ENCODE measurements around the gene PEG3.

PEG3 gene

DNA sequence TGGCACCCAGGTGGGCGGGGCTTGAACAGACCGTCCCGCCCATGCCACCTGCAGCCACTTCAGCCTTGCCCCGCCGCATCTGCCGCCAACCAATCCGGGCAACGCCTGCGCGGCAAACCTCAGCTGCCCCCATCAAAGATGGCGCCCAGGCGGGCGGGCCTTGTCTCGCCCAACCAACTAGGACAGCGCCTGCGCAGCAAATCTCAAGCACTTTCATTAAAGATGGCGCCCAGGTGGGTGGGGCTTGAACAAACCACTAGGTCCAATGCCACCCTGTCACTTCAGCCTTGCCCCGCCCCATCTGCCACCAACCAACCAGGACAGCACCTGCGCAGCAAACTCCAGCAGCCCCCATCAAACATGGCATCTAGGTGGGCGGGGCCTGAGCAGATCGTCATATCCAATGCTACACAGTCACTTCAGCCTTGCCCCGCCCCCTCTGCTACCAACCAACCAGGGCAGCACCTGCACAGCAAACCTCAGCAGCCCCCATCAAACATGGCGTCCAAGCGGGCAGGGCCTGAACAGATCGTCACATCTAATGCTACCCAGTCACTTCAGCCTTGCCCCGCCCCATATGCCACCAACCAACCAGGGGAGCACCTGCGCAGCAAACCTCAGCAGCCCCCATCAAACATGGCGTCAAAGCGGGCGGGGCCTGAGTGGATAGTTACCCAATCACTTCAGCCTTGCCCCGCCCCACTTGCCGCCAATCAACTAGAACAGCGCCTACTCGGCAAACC is 1.4 kb downstream of the PEG3 start:
- peak; percentile 98 for DNase-seq

DNA sequence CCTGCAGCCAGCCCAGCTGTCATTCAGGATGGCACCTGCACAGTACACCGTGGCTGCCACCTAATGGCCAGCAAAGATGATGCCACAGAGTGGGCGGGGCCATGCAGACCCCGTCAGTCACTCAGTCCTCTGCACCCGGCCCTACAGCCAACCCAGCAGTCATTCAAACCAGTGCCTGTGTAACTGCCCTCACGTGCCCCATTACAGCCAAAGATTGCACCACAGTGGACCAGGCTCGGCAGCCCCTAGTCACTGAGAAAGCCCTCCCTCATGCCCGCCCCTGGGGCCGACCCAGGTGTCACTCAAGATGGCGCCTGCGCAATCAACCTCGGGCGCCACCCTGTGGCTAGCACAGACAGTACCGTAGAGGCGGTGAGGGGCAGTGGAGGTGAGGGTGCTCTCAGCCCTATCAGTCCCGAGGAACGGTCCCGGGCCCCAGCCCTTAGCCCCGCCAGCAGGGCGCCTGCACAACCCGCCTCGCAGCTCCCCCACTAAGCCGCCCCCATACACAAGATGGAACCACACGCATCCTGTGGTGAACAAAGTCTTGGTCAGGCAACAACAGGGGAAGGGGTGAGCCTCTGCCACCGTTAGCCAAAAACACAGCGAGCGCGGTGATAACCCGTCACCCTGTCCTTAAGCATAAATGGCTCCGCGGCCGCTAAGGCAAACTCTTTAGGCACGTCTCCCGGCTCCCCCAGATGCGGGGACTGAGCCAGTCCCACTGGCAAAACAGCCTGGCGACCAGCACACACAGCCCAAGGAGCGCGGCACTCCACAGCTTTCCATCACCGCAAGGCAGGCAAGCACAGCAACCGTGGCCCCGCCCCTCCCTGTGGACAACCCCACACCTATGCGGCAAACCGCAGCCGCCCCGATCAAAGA is 2.3 kb downstream of the PEG3 start:
- DNase-seq = peak; percentile 86

DNA sequence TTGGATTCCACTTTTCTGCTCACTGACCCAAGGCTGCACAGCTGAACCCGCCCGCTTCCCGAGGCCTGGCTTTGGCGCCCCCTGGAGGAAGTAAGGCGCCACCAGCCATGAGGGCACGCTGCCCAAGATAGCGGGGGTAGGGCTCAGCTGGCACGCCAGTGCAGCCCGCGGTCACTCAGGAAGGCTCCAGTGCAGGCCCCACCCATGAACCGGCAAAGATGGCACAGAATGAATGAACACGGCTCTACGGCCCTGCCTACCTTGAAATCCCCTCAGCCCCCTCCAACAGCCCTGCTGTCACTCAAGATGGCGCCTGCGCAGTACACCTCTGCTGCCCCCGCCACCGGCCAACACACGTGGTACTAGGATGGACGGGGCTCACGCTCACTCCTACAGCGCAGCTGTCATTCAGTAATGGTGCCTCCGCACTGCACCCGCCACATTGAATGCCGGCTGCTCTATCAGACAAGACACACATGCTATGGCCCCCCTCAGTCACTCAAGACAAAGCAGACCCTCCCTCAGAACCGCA is 3.0 kb downstream of the PEG3 start:
- peak; percentile 90 for DNase-seq

DNA sequence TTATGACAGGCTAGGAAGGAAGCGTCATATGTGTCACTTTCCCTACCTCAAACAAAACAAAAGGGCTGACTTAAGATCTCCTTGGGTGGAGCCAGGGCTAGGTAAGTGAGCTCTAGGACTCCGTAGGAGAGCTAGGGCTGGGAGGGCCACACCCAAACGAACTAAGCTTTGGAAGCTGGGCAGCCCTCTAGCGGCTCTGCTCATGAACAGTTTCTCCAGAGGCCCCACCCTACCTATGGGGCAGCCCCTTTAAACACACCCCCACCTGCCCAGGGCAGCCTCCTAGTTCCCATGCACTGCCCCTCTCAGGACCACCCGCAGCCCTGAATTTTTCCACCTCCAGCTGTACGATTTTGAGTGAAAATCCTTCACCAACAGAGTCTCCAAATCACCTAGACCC is 3.5 kb downstream of the PEG3 start:
- DNase-seq = no peak

DNA sequence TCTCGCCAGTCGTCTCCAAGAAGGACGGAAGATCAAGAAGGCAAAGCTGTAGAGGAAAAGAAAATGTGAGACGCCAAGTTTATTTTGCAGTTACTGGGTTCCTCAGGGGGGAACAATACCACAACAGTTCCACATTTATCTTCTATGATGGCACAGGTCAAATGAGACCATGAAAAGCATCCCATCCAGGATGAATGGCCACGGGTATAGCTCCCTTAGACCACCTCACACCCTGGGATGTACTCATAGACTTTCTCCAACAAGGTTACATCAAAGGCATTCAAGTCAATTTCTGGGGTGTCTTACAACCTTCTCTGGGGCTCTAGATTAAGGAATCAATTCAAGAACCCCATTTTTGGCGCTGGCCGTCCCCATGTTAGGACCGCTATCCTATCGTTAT is 4.5 kb downstream of the PEG3 start:
- DNase-seq = no peak

DNA sequence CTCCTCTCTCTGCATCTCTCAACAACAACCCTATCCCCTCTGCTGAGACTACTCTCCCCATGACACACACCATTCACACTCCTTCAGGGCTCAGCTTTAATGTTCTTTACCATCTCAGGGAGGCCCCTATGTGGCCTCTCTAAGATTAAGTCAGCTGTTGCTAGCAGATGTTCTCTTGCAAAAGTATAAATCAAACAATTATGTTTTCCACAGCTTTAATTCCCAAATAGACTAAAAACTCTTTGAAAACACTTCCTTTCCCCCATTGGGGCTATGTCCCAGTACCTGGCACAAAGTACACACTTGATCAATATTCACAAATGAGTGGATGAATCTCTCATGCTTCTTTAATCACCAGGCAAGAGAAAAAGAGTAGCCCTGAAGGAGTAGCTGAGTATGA is 5.1 kb downstream of the PEG3 start:
- no peak for DNase-seq

DNA sequence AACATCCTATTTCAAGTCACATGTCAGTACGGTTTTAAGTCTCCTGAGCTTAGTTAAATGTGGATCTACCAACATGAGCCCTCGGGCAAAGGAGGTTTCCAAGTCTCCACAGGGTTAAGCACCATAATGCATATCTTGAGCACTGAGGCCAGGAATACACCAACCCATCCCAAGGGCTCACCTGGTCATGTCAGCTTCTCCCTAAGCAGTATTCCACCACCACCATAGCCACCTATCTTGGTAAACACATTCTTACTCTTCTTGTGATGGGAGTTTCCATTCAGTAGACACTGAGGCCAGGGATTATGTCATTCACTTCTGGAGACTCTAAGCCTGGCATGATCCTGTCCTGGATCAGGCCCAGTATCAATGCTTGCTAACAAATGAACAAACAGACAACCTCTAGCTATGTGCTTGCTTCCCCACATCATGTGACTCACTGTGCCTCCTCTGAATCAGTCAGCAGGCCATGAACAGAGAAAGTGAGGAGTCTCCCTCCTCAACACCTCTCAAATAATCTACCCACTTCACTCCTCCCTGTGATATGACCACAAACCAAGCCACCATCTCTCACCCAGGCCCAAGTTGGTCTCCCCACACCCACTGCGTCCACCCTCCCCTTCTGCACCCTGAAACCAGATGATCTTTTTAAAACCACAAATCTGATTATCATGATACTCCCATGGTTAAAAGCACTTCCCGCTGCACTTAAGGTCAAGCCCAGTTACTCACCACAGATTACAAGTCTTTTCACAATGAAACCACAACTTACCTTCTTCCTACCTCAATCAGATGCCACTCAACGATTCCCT is 5.8 kb downstream of the PEG3 start:
- no peak for DNase-seq

DNA sequence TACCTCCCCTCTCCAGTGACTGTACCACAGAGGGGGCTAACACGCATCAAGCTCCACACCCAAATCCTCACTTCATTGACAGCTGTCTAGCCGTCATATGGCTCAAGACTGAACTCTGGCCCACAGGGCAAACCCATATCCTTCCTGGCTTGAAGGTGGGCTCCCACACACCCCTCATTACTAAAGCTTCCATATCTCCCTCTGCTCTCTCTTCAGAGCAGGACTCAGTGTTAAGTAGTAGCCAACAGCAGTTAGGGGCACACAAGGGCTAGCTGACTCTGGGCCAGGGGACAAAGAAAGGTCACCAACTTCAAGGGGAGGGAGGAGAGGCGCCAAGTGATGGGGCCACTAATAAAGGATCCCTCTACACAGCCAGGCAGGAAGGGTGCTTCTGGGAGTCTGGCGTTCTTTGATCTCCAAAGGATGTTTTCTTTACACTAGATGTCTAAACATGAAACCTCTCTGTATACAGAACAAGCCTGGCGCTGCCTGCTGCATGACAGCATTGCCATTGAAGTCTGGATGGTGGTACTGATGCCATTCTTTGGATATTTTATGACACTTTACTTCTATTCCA is 8.1 kb downstream of the PEG3 start:
- DNase-seq = no peak

DNA sequence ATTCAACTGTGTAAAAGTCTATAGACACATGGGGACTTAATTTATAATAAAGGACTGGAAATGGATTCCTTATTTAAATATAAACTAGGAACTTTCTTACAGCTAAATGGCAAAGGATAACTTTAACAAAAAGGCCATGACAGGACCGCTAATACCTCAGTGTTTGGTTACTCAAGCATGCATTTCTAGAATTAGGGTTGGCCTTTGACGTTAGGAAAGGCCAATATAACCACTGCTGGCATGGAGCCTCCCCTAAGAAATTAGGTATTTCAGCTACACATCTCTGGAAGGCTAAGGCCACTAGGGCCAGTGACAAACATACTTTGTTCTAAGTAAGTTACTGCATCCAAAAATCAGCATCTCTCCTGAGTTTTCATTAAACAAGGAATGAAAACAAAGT is 9.3 kb downstream of the PEG3 start:
- DNase-seq = no peak

DNA sequence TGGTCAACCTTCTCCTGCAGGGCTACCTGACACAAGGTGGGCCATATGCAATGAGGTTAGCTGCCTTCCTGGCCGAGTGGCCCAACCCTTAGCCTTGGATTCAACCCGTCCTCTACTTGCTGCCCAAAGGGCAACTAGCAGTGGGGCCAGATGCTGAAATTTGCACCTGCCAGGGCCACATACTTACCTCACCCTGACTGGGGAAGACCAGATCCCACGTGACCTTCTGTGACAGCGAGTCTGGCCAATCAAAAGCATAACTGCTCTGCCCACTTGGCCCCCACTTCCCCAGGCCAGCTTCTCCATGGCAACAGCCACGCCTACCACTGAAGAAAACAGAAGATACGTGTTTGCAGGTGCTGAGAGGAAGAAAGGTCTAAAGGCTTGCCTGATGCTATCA is 10.9 kb downstream of the PEG3 start:
- DNase-seq = no peak

DNA sequence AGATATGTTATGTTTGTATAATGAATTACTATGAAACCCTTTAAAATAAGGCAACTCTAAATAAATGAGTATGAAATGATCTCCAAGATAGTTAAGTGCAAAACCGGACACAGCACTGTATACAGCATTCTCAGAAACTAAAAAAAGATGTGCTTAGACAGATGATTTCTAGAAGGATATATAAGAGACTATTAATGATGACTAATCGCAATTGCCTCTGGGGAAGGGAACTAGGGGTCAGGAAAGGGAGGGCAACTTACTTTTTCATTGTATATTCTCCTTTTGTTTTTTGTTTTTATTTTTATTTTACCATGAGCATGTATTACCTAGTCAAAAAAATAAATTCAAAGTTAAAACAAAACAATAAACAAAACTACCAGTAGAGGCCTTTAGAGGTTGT is 12.8 kb downstream of the PEG3 start:
- DNase-seq = no peak

DNA sequence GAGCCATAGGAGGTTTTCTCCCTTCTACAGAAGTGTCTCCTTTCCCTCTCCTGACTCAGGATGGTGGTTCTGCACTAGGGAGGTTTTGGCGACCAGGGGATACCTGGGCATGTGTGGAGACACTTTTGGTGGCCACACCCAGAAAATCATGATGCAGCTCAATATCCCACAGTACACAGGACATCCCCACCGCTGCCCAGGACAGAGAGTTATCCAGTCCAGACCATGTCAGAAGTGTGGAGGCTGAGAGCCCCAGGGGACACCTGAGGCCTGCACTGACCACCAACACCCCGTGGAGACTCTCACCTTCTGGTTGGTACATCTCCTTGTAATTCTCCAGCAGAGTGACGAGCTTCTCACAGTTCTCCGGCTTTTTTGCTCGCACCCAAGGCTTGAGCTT is 16.6 kb downstream of the PEG3 start:
- no peak for DNase-seq

DNA sequence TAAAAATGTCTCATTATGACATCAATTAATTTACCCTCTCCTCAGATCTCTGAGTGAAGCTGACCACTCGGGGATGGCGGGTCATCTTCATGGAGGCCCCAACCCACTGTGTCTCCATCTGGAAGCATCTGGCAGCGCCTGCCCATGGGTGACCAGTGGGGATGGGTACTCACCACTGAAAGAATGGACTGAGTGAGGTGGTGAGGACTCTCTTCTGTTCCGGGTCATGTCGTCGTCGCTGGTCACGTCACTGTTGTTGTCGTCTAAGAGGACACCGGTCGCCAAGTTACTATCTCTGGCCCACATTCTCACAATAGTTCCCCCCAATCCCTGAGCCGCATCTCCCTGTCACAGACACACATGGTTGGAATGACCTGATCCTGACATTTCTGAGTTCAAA is 17.1 kb downstream of the PEG3 start:
- no peak for DNase-seq

DNA sequence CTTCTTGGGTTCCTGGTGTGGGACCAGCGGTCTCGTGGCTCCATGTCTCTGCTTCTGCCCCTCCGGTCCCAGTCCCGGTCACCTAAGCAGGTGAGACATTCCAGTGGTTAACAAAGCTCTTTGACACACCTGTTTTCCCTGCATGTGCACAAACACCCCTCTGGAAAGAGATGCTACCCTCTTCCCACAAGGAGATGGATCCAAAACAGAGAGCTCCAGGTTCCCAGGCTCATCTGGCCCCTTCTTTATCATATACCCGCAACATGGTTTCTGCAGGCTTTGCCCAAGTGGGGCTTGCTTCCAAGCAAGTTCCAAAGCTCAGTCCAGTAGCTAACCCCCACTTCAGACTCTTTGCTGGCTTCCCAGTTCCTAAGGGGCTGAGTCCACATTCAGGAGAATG is 17.8 kb downstream of the PEG3 start:
- DNase-seq = no peak

DNA sequence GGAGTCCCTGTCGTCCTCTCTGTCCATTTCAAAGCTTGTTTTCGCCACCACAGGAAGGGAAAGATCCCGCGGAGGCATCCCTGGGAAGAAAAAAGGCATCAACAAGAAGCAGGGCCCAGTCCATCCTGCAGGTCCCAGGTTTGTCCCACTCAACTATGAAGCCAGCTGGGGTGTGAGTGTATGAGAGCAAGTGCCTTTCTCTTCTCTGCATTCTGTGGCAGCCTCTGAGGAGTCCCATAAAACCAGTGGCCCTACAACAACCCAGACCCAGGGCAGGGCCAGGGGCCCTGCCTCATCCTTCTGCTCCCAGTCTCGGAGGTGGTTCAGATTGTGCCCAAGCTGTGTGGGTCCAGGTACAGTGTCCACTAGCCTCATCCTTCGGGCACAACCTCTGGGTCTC is 18.9 kb downstream of the PEG3 start:
- DNase-seq = no peak

DNA sequence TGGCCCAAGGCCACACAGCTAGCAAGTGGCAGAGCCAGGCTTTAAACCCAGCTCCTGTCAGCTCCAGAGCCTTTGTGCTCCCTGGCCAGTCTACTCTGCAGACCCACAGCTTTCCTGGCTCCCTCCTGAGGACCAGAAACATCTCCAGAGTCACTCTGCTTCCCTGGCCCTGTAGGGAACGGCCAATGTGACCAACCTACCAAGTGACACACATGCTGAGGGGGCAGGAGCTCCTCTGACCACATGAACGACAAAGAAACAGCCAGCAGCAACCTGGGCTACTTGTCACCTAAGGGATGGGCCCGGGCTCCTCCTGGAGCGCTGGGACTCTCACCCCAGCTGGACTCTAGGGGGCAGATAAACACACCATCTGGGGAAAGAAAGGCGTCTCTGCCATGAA is 19.3 kb downstream of the PEG3 start:
- no peak for DNase-seq

DNA sequence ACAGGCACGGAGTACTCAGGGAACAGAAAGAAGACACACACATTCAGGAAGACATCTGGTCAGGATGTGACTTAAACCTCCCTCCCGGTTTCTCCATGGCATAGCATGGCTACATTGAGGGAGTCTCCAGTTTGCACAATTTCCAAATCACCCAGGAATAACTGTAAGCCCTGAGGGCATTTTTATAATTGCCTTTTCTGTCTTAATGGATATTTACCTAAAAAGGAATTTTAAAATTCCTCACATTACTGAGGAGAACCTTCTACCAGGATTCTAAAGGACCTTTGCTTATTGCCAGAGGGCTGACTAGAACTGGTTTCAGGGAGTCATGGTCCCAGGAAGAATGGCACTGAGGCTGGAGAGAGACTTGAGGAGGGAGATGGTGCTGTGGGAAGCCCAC is 21.4 kb downstream of the PEG3 start:
- DNase-seq = no peak

DNA sequence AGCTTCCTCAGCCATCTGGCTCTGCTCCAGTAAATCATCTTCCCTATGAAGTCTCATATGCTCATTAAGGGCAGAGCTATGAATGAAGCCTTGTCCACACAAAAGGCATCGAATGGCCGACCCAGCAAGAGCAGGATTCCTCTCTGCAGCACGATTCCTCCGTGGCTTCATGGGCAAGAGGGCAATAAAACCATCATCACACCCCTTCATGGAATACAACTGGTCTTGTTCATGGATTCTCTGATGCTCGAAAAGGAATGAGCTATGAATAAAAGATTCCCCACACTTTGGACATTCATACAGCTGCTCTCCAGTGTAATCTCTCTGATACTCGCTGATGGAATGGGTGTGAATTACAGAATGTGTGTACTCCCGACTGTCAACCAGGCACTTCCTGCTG is 25.9 kb downstream of the PEG3 start:
- DNase-seq = no peak

DNA sequence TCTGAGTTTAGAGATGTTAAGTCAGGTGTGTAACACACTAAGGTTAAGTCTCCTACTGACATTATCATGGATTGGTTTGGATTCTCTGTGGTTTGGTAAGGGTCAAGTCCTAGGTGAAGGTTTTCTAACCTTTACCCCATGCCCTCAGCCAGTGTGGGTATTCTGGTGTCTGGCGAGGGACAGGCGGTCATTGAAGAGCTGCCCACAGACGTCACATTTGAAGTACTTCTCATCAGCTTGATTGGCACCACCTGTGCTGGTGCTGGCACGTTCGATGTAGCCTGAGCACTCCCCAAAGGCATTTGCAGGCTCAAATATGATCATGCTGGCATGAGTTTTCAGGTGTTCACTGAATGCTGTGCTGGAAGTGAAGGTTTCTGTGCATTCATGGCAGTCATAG is 27.0 kb downstream of the PEG3 start:
- no peak for DNase-seq

DNA sequence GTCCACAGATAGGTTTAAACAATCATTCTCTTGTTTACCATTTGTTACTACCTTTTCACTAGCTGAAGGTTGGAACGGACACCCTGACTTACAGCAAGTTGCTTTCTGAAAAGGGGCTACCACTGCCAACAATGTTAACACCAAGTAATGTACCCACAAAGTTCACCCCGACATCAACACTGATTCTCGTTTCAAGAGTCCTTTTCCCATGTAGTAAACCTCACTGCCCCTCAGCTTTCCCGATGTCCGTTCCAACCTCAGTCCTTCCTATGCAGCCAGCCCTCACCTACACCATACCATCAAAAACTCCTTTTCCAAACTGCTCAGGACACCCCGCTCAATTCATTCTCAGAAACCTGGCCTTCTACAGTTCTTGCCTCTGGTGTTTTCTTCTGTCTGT is 29.0 kb downstream of the PEG3 start:
- no peak for DNase-seq

DNA sequence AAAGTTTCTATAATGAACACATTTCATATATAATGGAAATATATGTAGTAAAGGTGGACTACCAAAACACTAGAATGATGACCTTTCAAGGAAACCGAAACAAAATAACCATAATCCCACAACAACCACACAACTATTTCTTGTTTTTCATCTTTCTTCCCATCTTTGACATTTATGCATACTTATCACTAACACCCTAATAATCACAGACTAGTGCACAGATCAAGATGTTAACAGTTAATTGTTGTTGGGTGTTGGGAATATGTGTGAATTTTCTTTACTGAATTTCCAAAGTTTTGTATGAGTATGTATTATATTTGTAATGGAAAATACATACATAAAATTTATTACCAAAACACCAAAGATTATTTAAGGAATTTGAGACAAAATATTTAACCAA is 30.3 kb downstream of the PEG3 start:
- no peak for DNase-seq

DNA sequence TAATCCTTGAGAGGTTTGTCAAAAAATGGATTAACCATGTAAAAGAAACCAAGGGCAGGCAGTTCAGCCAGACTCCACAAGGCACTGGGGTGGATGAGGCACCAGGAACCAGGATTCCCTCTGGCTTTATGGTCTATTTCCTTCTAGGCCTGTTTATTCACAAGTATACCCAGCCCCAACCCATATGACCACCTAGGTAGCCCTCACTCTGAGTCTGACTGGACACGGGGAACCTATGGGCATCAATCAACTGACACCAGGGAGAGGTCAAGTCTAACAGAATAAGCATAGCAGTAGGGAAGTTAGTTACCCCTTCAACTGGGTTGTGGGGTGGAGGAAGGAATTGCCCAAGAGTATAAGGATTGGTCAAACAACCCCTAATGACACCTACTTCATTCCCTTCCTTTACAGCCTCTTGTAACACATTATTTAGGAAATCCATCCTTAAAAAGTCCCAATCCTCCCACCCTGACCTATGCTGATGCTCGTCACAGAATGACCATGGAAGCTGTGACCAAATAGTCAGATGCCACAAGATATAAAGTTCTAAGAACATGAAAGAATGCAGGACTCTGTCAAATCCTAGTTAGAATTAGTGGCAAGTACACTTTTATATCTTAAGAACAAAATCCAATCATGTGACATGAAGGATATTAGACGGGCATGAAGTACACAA is 31.7 kb downstream of the PEG3 start:
- no peak for DNase-seq
